Fibroblast of skin of right biceps (primary cell): Measurements from ENCODE around the gene CCDC57.

Source experiments
- DNase-seq: peaks from one replicate; pipeline ENCODE4 v3.0.0-alpha.2; 2013

CCDC57 gene

GRCh38 chr17:82118815-82119380, 93.7 kb downstream of the CCDC57 start:
- no peak for DNase-seq

GRCh38 chr17:82118168-82118814, 94.4 kb downstream of the CCDC57 start:
- no peak for DNase-seq

- no peak for DNase-seq
Measured at GRCh38 chr17:82117139-82118090, 95.2 kb downstream of the CCDC57 start.

- DNase-seq: no peak
Measured at GRCh38 chr17:82116246-82116645, 96.4 kb downstream of the CCDC57 start.

GRCh38 chr17:82114872-82115271, 97.8 kb downstream of the CCDC57 start:
- no peak for DNase-seq

- no peak for DNase-seq
Measured at GRCh38 chr17:82114447-82114846, 98.2 kb downstream of the CCDC57 start.

- DNase-seq: no peak
Measured at GRCh38 chr17:82113941-82114340, 98.7 kb downstream of the CCDC57 start.

- no peak for DNase-seq
Measured at GRCh38 chr17:82113422-82113821, 99.2 kb downstream of the CCDC57 start.

- DNase-seq: no peak
Measured at GRCh38 chr17:82112914-82113311, 99.7 kb downstream of the CCDC57 start.

GRCh38 chr17:82112181-82112913, 100.3 kb downstream of the CCDC57 start:
- DNase-seq: no peak

- DNase-seq: no peak
Measured at GRCh38 chr17:82110298-82110697, 102.3 kb downstream of the CCDC57 start.

GRCh38 chr17:82108961-82109475, 103.6 kb downstream of the CCDC57 start:
- DNase-seq: no peak

GRCh38 chr17:82108496-82108945, 104.1 kb downstream of the CCDC57 start:
- no peak for DNase-seq

GRCh38 chr17:82108038-82108437, 104.6 kb downstream of the CCDC57 start:
- DNase-seq: no peak

- no peak for DNase-seq
Measured at GRCh38 chr17:82107341-82107860, 105.2 kb downstream of the CCDC57 start.

- no peak for DNase-seq
Measured at GRCh38 chr17:82106688-82107305, 105.8 kb downstream of the CCDC57 start.

GRCh38 chr17:82105882-82106687, 106.6 kb downstream of the CCDC57 start:
- peak; percentile 20 for DNase-seq

GRCh38 chr17:82105417-82105881, 107.2 kb downstream of the CCDC57 start:
- DNase-seq: no peak

- DNase-seq: no peak
Measured at GRCh38 chr17:82104797-82105416, 107.7 kb downstream of the CCDC57 start.
